GM08714 (cell line): ENCODE measurements around the gene TTC17.

Experiments used
- H3K4me3 ChIP-seq: fragments of 200-500 bp; sonication (Bioruptor generic); 2 replicates; pipeline ENCODE4 v1.5.1; 2014; ENCODE audit warnings: mild to moderate bottlenecking, low read length, inconsistent platforms
- ZNF274 ChIP-seq: IDR thresholded peaks from 2 replicates; pipeline ENCODE4 v1.6.1; 2012; ENCODE audit warnings: mild to moderate bottlenecking, low read depth, low read length

Gene TTC17

DNA sequence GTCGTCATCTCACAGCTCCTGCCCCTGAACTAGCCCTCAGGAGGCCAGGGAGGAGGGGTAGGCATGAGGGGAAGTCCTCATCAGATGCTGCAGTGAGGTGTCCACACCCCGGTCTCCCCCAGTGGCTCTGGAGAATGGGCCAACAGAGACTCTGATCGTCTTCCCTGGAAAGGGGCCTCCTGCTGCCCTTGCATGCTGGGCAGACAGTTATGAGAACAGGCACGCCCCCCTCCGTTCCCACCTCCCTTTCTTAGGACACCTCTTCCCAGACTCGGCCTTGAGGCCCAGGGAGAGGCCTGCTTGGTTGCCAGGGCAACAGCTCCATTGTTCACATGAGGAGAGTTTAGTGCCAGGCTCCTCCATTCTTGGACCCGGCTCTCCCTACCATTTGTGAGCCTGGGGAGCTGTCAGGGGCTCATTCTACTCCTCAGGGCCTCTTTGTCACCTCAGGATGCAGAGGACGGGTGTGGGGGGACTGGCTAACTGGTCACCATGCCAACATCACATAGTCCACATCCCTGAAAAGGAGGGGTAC lies 157.7 kb downstream of the TTC17 start:
- no peak for TF ChIP-seq ZNF274

DNA sequence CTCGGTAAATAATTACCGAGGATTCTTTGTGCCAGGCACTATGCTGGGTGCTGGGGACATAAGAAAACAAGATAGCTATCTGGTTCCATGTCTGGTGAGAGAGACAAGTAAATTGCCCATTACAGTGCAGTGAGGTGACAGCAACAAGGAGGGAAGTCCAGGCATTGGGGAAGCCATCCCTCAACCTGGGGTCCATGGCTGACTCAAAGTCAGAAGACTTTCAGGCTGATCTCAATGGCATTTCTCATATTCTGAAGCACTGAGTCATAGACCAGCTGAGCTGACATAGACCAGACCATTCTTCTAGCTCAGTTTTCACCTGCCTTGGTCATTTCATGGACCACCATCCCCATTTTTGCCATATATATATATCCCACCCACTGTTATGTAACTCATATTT lies 158.8 kb downstream of the TTC17 start:
- no peak for TF ChIP-seq ZNF274
- H3K4me3 ChIP-seq: no peak overlapping the region

More for the DNA sequence above, 157.7 kb downstream of the TTC17 start:
- no peak overlapping the region for H3K4me3 ChIP-seq

GRCh38 chr11:43518408-43519160 lies 159.9 kb downstream of the TTC17 start:
- no peak for TF ChIP-seq ZNF274
- no peak overlapping the region for H3K4me3 ChIP-seq

GRCh38 chr11:43521471-43521870 lies 162.8 kb downstream of the TTC17 start:
- H3K4me3 ChIP-seq: no peak overlapping the region

DNA sequence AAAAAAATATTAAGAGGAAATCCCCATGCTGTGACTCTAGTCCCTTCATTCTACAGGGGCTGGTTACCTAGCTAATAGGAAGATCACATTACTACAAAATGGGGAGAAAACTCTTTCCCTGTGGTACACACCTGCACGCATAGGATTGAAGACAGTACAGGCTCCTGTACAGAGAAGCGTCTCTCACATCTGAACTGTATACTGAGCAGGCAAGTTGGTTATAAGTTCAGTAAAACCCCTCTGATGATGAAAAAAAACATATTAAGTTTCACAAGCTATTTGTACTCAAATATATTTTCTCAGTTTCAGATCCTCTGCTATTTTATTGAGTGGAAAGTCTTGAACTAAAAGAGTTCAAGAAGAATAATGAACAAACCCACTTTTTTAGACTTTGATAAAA lies 164.9 kb downstream of the TTC17 start:
- TF ChIP-seq ZNF274: no peak
- no peak overlapping the region for H3K4me3 ChIP-seq

More at GRCh38 chr11:43521471-43521870, 162.8 kb downstream of the TTC17 start:
- no peak for TF ChIP-seq ZNF274

- TF ChIP-seq ZNF274: no peak
- H3K4me3 ChIP-seq: no peak overlapping the region
Observed at GRCh38 chr11:43532041-43532440, 173.3 kb downstream of the TTC17 start.

GRCh38 chr11:43537833-43538615 lies 179.3 kb downstream of the TTC17 start:
- TF ChIP-seq ZNF274: no peak
- no peak overlapping the region for H3K4me3 ChIP-seq

GRCh38 chr11:43541993-43542392 lies 183.3 kb downstream of the TTC17 start:
- no peak for TF ChIP-seq ZNF274
- H3K4me3 ChIP-seq: no peak overlapping the region

DNA sequence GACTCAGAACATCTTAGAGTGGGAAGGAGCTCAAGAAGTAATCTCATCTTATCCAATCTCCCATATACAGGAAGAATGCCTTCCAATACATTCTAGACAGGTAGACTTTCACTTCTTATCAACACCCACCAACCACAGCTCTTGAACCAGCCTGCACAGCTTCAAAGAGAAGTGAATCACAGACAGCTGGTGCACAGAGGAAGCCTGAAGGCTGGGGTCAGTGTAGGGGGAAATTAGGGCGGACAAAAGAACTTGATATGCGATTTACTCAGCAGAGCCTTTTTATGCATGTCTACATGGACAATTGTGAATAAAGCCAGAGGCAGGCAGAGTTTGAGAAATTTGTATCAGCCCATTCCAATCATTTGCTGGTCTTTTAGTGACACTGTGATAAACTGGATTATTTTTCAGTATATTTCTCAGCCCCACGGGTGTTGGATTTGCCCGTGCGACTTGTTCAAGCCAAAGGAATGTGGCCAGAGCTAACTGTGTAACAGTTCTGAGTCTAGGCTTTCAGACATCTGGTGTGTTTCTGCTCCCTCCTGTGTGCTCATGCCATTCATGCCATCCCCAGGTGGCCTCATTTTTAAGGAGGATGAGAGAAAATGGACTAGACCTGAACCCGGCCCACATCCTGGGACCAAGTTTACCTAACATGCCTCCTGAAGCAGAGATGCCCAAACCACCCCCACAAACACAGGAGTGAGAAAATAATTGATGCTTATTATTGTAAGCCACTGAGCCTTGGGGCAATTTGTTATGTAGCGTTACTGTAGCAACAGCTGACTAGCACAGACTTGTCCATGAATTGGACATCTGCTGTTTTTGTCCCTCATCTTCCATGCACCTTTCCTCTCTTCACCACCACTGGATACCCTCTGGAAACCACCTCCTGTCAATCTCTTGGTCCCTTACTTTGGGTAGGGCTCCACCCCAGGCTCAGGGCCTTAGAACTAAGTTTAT lies 184.3 kb downstream of the TTC17 start:
- no peak for TF ChIP-seq ZNF274
- H3K4me3 ChIP-seq: no peak overlapping the region
